Body of pancreas (tissue), 4 donors: Measurements from ENCODE around the gene ERI3.

Source experiments
- CTCF ChIP-seq, 7 experiments: fragments of 450-650 bp in 4 of 7; fragments of 200-600 bp in 3 of 7; sonication (generic) in 3 of 7; IDR thresholded peaks; one replicate each; pipeline ENCODE4 v1.5.1; 2016 to 2019; ENCODE audit warnings: antibody characterized with exemption in 7 of 7
- POLR2A ChIP-seq, 3 donors: fragments of 450-650 bp; IDR thresholded peaks; one replicate each; pipeline ENCODE4 v1.6.1; 2016; ENCODE audit warnings: antibody characterized with exemption in 3 of 3, mild to moderate bottlenecking in 2 of 3

- no peak for TF ChIP-seq CTCF (IDR thresholded peaks at IDR 0.05)
- TF ChIP-seq POLR2A (IDR thresholded peaks at IDR 0.05): no peak
These were observed 129.3 kb downstream of the ERI3 start for GRCh38 chr1:44225761-44226160.
